Stimulated activated CD4-positive, alpha-beta T cell treated with anti-CD3 and anti-CD28 coated beads, Interleukin-4, amount 100 ng/mL, for 4 hours (primary cell): ENCODE measurements around the gene CEP20.

ENCODE experiments used
- DNase-seq, 2 experiments: peaks; one replicate each; pipeline ENCODE4 v3.0.0-alpha.2; 2020

CEP20 gene

GRCh38 chr16:15897121-15897780 lies 8.8 kb upstream of the CEP20 start:
- DNase-seq = no peak

GRCh38 chr16:15894571-15895374 lies 6.4 kb upstream of the CEP20 start:
- no peak for DNase-seq

- DNase-seq = no peak
These were observed 3.1 kb upstream of the CEP20 start for GRCh38 chr16:15891508-15891907.

- DNase-seq = no peak
These were observed 1.1 kb downstream of the CEP20 start for GRCh38 chr16:15887283-15887682.

GRCh38 chr16:15886078-15886477 lies 2.3 kb downstream of the CEP20 start:
- DNase-seq = no peak

GRCh38 chr16:15885560-15886001 lies 2.8 kb downstream of the CEP20 start:
- no peak for DNase-seq

GRCh38 chr16:15882563-15882962 lies 5.8 kb downstream of the CEP20 start:
- DNase-seq = no peak

GRCh38 chr16:15881794-15882379 lies 6.5 kb downstream of the CEP20 start:
- DNase-seq = no peak

- no peak for DNase-seq
These were observed 7.7 kb downstream of the CEP20 start for GRCh38 chr16:15880434-15881308.

- no peak for DNase-seq
These were observed 9.1 kb downstream of the CEP20 start for GRCh38 chr16:15879255-15879811.

- DNase-seq = no peak
These were observed 11.9 kb downstream of the CEP20 start for GRCh38 chr16:15876503-15876902.

GRCh38 chr16:15874745-15875314 lies 13.6 kb downstream of the CEP20 start:
- DNase-seq = peak in 1 of 2 experiments; percentile 5

GRCh38 chr16:15873737-15874136 lies 14.7 kb downstream of the CEP20 start:
- DNase-seq = no peak

- no peak for DNase-seq
These were observed 15.1 kb downstream of the CEP20 start for GRCh38 chr16:15873301-15873700.

GRCh38 chr16:15870011-15870410 lies 18.4 kb downstream of the CEP20 start:
- DNase-seq = no peak

- DNase-seq = no peak
These were observed 22.0 kb downstream of the CEP20 start for GRCh38 chr16:15866451-15866850.

GRCh38 chr16:15865742-15866141 lies 22.7 kb downstream of the CEP20 start:
- DNase-seq = no peak

- DNase-seq = no peak
These were observed 23.5 kb downstream of the CEP20 start for GRCh38 chr16:15864939-15865338.

- no peak for DNase-seq
These were observed 26.4 kb downstream of the CEP20 start for GRCh38 chr16:15861996-15862395.

GRCh38 chr16:15858921-15859668 lies 29.3 kb downstream of the CEP20 start:
- no peak for DNase-seq
